HepG2 (cell line): Measurements from ENCODE around the gene TMEM253. TPM values are rescaled to one million over a fixed set of nuclear protein-coding genes. Genes with fewer than 3 reads are reported as not detected.

Experiments used
- ASH2L ChIP-seq: fragments of 300-600, 200-600 bp; sonication (generic); IDR thresholded peaks from 2 replicates; pipeline ENCODE4 v1.7.0; 2017; ENCODE audit warnings: low read depth, mild to moderate bottlenecking, moderate library complexity, mixed read lengths, low read length; ENCODE audit not compliant: insufficient read length
- CEBPG ChIP-seq: IDR thresholded peaks from 2 replicates; pipeline ENCODE4 v1.6.1; 2016
- ERF ChIP-seq: IDR thresholded peaks from 2 replicates; pipeline ENCODE4 v1.6.1; 2018; ENCODE audit warnings: missing biosample characterization, missing genetic modification reagents
- HOXA9 ChIP-seq: sonication (generic); formaldehyde crosslinking; IDR thresholded peaks from 2 replicates; pipeline ENCODE4 v1.8.1; 2022; ENCODE audit warnings: missing genetic modification reagents, mild to moderate bottlenecking, moderate library complexity, borderline replicate concordance
- LCORL ChIP-seq, 2 experiments: fragments of 450-650 bp in 1 of 2; sonication (generic) in 1 of 2; formaldehyde crosslinking in 1 of 2; IDR thresholded peaks; 2 replicates each; pipeline versions ENCODE4 v1.5.0 to v1.6.1; 2017 to 2020; ENCODE audit warnings: antibody characterized with exemption in 1 of 2, missing genetic modification reagents in 1 of 2
- PRPF4 ChIP-seq: fragments of 200-400 bp; formaldehyde crosslinking; IDR thresholded peaks from 2 replicates; pipeline ENCODE4 v1.6.1; 2016; ENCODE audit warnings: low read length, low read depth; ENCODE audit not compliant: poor library complexity, severe bottlenecking
- RORA ChIP-seq: sonication (generic); formaldehyde crosslinking; IDR thresholded peaks from 2 replicates; pipeline ENCODE4 v1.5.0; 2020; ENCODE audit warnings: mild to moderate bottlenecking, missing genetic modification reagents, moderate library complexity
- SALL2 ChIP-seq: sonication (generic); formaldehyde crosslinking; IDR thresholded peaks from 2 replicates; pipeline ENCODE4 v1.8.1; 2023; ENCODE audit warnings: mild to moderate bottlenecking, missing genetic modification reagents, inconsistent platforms
- SCMH1 ChIP-seq: sonication (generic); formaldehyde crosslinking; IDR thresholded peaks from 2 replicates; pipeline ENCODE4 v1.9.0; 2021; ENCODE audit warnings: missing genetic modification reagents, mild to moderate bottlenecking, borderline replicate concordance
- SMAD1 ChIP-seq: sonication (generic); formaldehyde crosslinking; IDR thresholded peaks from 2 replicates; pipeline ENCODE4 v1.4.0; 2020; ENCODE audit warnings: missing genetic modification reagents, low read depth, mild to moderate bottlenecking, borderline replicate concordance
- SMYD3 ChIP-seq: sonication (generic); formaldehyde crosslinking; IDR thresholded peaks from 2 replicates; pipeline ENCODE4 v1.8.1; 2023; ENCODE audit warnings: mild to moderate bottlenecking, missing genetic modification reagents
- SNAI1 ChIP-seq: sonication (generic); formaldehyde crosslinking; IDR thresholded peaks from 2 replicates; pipeline ENCODE4 v1.5.0; 2020; ENCODE audit warnings: mild to moderate bottlenecking, missing genetic modification reagents, borderline replicate concordance
- TBX2 ChIP-seq: sonication (generic); formaldehyde crosslinking; IDR thresholded peaks from 2 replicates; pipeline ENCODE4 v1.5.0; 2020; ENCODE audit warnings: missing genetic modification reagents, mild to moderate bottlenecking, borderline replicate concordance
- TCF7 ChIP-seq: sonication (generic); IDR thresholded peaks from 2 replicates; pipeline ENCODE4 v1.6.1; 2016; ENCODE audit warnings: antibody characterized with exemption, low read depth
- TRIM24 ChIP-seq: sonication (generic); formaldehyde crosslinking; IDR thresholded peaks from 2 replicates; pipeline ENCODE4 v1.8.0; 2022; ENCODE audit warnings: mild to moderate bottlenecking, missing genetic modification reagents
- YEATS4 ChIP-seq: sonication (generic); formaldehyde crosslinking; IDR thresholded peaks from 2 replicates; pipeline ENCODE4 v1.4.0; 2020; ENCODE audit warnings: missing genetic modification reagents, borderline replicate concordance
- ZFP82 ChIP-seq: sonication (generic); formaldehyde crosslinking; IDR thresholded peaks from 2 replicates; pipeline ENCODE4 v1.5.1; 2020; ENCODE audit warnings: mild to moderate bottlenecking, missing genetic modification reagents, borderline replicate concordance
- ZKSCAN1 ChIP-seq: fragments of 150-350 bp; IDR thresholded peaks from 2 replicates; pipeline ENCODE4 v1.6.1; 2014; ENCODE audit warnings: low read length
- ZNF143 ChIP-seq: sonication (generic); formaldehyde crosslinking; IDR thresholded peaks from 2 replicates; pipeline ENCODE4 v1.4.0; 2020; ENCODE audit warnings: missing genetic modification reagents
- ZNF205 ChIP-seq: IDR thresholded peaks from 2 replicates; pipeline ENCODE4 v1.6.1; 2018; ENCODE audit warnings: missing biosample characterization, missing genetic modification reagents
- ZNF224 ChIP-seq: sonication (generic); formaldehyde crosslinking; IDR thresholded peaks from 2 replicates; pipeline ENCODE4 v1.5.0; 2020; ENCODE audit warnings: mild to moderate bottlenecking, missing genetic modification reagents
- ZNF441 ChIP-seq: sonication (generic); formaldehyde crosslinking; IDR thresholded peaks from 2 replicates; pipeline ENCODE4 v1.7.0; 2021; ENCODE audit warnings: missing genetic modification reagents, borderline replicate concordance
- ZNF460 ChIP-seq: sonication (generic); formaldehyde crosslinking; IDR thresholded peaks from 2 replicates; pipeline ENCODE4 v1.5.1; 2020; ENCODE audit warnings: missing genetic modification reagents, mild to moderate bottlenecking, borderline replicate concordance
- ZNF644 ChIP-seq: IDR thresholded peaks from 2 replicates; pipeline ENCODE4 v1.6.1; 2016; ENCODE audit warnings: low read depth
- ZNF781 ChIP-seq: sonication (generic); formaldehyde crosslinking; IDR thresholded peaks from 2 replicates; pipeline ENCODE4 v1.5.1; 2020; ENCODE audit warnings: borderline replicate concordance, mild to moderate bottlenecking, missing genetic modification reagents; ENCODE audit errors: not compliant biosample characterization
- polyA plus RNA-seq, 8 experiments: library from polyadenylated mRNA; depleted of rRNA in 3 of 8; stranded (reverse) in 7 of 8; unstranded in 1 of 8; fragments of >200 nt; fragmentation: Illumina TruSeq in 4 of 8; extraction: Trizol in 4 of 8; gene quantifications; 2 replicates each; pipeline versions ENCODE4 v1.2.1 to v1.2.3, GENCODE V29; 2011 to 2016; ENCODE audit warnings: low read depth in 4 of 8, missing spikeins in 1 of 8, mixed read lengths in 1 of 8; ENCODE audit not compliant: insufficient read depth in 1 of 8
- total RNA-seq, 5 experiments: library from RNA; depleted of rRNA; stranded (reverse); fragments of >200 nt; fragmentation: Illumina TruSeq; extraction: Trizol; gene quantifications; 2 replicates each; pipeline ENCODE4 v1.2.3, GENCODE V29; 2016; ENCODE audit warnings: low read depth in 1 of 5
- TF ChIP-seq, protein P1 (sequence below): sonication (generic); formaldehyde crosslinking; IDR thresholded peaks from 2 replicates; pipeline ENCODE4 v1.8.0; 2022; ENCODE audit warnings: mild to moderate bottlenecking, missing genetic modification reagents; ENCODE audit not compliant: insufficient replicate concordance
- TF ChIP-seq, protein P2 (sequence below): sonication (generic); formaldehyde crosslinking; IDR thresholded peaks from 2 replicates; pipeline ENCODE4 v1.5.0; 2020; ENCODE audit warnings: missing genetic modification reagents
- TF ChIP-seq, protein P3 (sequence below): sonication (generic); formaldehyde crosslinking; IDR thresholded peaks from 2 replicates; pipeline ENCODE4 v1.4.0; 2020; ENCODE audit warnings: missing genetic modification reagents
- TF ChIP-seq, protein P4 (sequence below): sonication (generic); formaldehyde crosslinking; IDR thresholded peaks from 2 replicates; pipeline ENCODE4 v1.8.1; 2023; ENCODE audit warnings: missing genetic modification reagents, mild to moderate bottlenecking, borderline replicate concordance

The TMEM253 gene
- total and polyA plus RNA-seq, 2 of the 13 experiments (the other 11 are each of a cell fraction or from before 2014, with no cell fraction given): 0.29 to 0.45 TPM

GRCh38 chr14:21071225-21072030, 29.4 kb upstream of the TMEM253 start (continued):
- TF ChIP-seq TCF7: no peak
- no peak for TF ChIP-seq TRIM24
- TF ChIP-seq ZFP82: peak; percentile 73; the same call in 1 of the 2 replicates
- no peak for TF ChIP-seq SNAI1 (CRISPR knock-in tag)
- TF ChIP-seq, protein P1, sequence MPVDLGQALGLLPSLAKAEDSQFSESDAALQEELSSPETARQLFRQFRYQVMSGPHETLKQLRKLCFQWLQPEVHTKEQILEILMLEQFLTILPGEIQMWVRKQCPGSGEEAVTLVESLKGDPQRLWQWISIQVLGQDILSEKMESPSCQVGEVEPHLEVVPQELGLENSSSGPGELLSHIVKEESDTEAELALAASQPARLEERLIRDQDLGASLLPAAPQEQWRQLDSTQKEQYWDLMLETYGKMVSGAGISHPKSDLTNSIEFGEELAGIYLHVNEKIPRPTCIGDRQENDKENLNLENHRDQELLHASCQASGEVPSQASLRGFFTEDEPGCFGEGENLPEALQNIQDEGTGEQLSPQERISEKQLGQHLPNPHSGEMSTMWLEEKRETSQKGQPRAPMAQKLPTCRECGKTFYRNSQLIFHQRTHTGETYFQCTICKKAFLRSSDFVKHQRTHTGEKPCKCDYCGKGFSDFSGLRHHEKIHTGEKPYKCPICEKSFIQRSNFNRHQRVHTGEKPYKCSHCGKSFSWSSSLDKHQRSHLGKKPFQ (CRISPR knock-in tag): no peak
- TF ChIP-seq, protein P2, sequence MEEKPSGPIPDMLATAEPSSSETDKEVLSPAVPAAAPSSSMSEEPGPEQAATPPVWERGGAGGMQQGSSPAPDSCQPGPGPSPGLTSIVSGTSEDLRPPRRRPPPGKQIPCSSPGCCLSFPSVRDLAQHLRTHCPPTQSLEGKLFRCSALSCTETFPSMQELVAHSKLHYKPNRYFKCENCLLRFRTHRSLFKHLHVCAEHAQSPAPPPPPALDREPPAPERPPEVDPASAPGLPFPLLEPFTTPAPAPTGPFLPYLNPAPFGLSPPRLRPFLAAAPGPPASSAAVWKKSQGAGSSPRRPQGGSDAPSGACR (CRISPR knock-in tag): no peak; the same call in 1 of the 2 replicates
- TF ChIP-seq SMYD3 (CRISPR knock-in tag): no peak
- TF ChIP-seq ZKSCAN1: no peak
- TF ChIP-seq, protein P3, sequence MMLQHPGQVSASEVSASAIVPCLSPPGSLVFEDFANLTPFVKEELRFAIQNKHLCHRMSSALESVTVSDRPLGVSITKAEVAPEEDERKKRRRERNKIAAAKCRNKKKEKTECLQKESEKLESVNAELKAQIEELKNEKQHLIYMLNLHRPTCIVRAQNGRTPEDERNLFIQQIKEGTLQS (CRISPR knock-in tag): no peak
- no peak for TF ChIP-seq ZNF781 (CRISPR knock-in tag)
- TF ChIP-seq ZNF441 (CRISPR knock-in tag): no peak
- TF ChIP-seq ZNF460: no peak
- no peak for TF ChIP-seq SCMH1 (CRISPR knock-in tag)
- TF ChIP-seq ASH2L: no peak
- TF ChIP-seq TBX2 (CRISPR knock-in tag): no peak
- no peak for TF ChIP-seq SMAD1 (CRISPR knock-in tag)
- no peak for TF ChIP-seq YEATS4
- TF ChIP-seq RORA (CRISPR knock-in tag): no peak
- peak; percentile 44 for TF ChIP-seq PRPF4
- TF ChIP-seq, protein P4, sequence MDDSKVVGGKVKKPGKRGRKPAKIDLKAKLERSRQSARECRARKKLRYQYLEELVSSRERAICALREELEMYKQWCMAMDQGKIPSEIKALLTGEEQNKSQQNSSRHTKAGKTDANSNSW (CRISPR knock-in tag): no peak
- TF ChIP-seq ZNF143 (CRISPR knock-in tag): no peak
- no peak for TF ChIP-seq ZNF205 (CRISPR knock-in tag)
- no peak for TF ChIP-seq ZNF224 (CRISPR knock-in tag)
- no peak; the same call in none of the 2 replicates for TF ChIP-seq HOXA9 (CRISPR knock-in tag)
- TF ChIP-seq LCORL (IDR thresholded peaks at IDR 0.05): no peak
- peak; percentile 48; the same call in 1 of the 2 replicates for TF ChIP-seq LCORL (CRISPR knock-in tag; IDR thresholded peaks at IDR 0.05)
- no peak; the same call in 1 of the 2 replicates for TF ChIP-seq ZNF644 (CRISPR knock-in tag)
- peak; percentile 50; the same call in 1 of the 2 replicates for TF ChIP-seq ERF (CRISPR knock-in tag)
- no peak for TF ChIP-seq SALL2 (CRISPR knock-in tag)
- no peak for TF ChIP-seq CEBPG (CRISPR knock-in tag)
